HCT116 (cell line): ENCODE measurements around the gene TTLL7. TPM values are rescaled to one million over a fixed set of nuclear protein-coding genes. Genes with fewer than 3 reads are reported as not detected.
A peak's percentile ranks its signal among the peaks of the same experiment; 100 is the strongest.

Experiments
- ATAC-seq: fragments of 200-7000 bp; cut with Tn5 transposase; 2 replicates; pipeline ENCODE4 v1.9.1; 2020; ENCODE audit warnings: mild to moderate bottlenecking, moderate library complexity
- BruUV-seq: library from RNA; stranded (reverse); fragments of 400-500 nt; replicated peaks from 2 replicates; lab custom pipeline; 2021; lab: Mats Ljungman, UMichigan
- CTCF ChIA-PET: fragments of 300-600 bp; sonication (Branson Sonifier 250); formaldehyde crosslinking; loops from one replicate; lab custom pipeline; 2021; ENCODE audit warnings: antibody characterized with exemption; lab: Charles Lee
- POLR2A ChIA-PET: fragments of 300-600, 350-600 bp; sonication (Branson Sonifier 250); formaldehyde crosslinking; loops from one replicate; lab custom pipeline; 2021; ENCODE audit warnings: antibody characterized with exemption; lab: Charles Lee
- RAD21 ChIA-PET, 2 experiments: fragments of 300-600 bp; sonication (Branson Sonifier 250); formaldehyde crosslinking; loops; one replicate each; lab custom pipeline; 2023; ENCODE audit warnings: low total read pairs in 2 of 2; ENCODE audit not compliant: uncharacterized antibody in 2 of 2, unreplicated experiment in 2 of 2, low non-redundant PET in 1 of 2; lab: Charles Lee
- DNase-seq: peaks from one replicate; pipeline ENCODE4 v3.0.0-alpha.2; 2010; ENCODE audit warnings: low read depth, low spot score
- H2AFZ ChIP-seq: fragments of 200-600 bp; shearing (Covaris generic), sonication (generic); 2 replicates; pipeline ENCODE4 v1.6.1; 2017; ENCODE audit warnings: low read depth, mixed run types, mixed read lengths, antibody characterized with exemption, low read length; ENCODE audit not compliant: poor library complexity, severe bottlenecking
- H3K27ac ChIP-seq: 2 replicates; pipeline ENCODE4 v1.5.1; 2012; ENCODE audit warnings: low read depth, low read length
- H3K27me3 ChIP-seq: fragments of 200-600 bp; sonication (generic); 2 replicates; pipeline ENCODE4 v1.6.1; 2016; ENCODE audit warnings: mixed run types, low read length, mixed read lengths; ENCODE audit not compliant: insufficient read depth
- H3K36me3 ChIP-seq, 2 experiments: fragments of 200-500 bp in 1 of 2; fragments of 200-600 bp in 1 of 2; sonication (Bioruptor generic) in 1 of 2; sonication (generic) in 1 of 2; 2 replicates each; pipeline versions ENCODE4 v1.5.1 to v1.6.1; 2014 to 2016; ENCODE audit warnings: low read length in 2 of 2, inconsistent platforms in 1 of 2, mixed read lengths in 1 of 2, mixed run types in 1 of 2; ENCODE audit not compliant: insufficient read depth in 2 of 2, control insufficient read depth in 1 of 2
- H3K4me1 ChIP-seq, 2 experiments: fragments of 200-600 bp in 1 of 2; sonication (generic) in 1 of 2; 2 replicates each; pipeline versions ENCODE4 v1.5.1 to v1.6.1; 2012 to 2017; ENCODE audit warnings: low read length in 2 of 2, inconsistent platforms in 1 of 2, mild to moderate bottlenecking in 1 of 2, mixed read lengths in 1 of 2, mixed run types in 1 of 2, moderate library complexity in 1 of 2; ENCODE audit not compliant: insufficient read depth in 2 of 2, control insufficient read depth in 1 of 2
- H3K4me2 ChIP-seq: fragments of 200-600 bp; sonication (generic); 2 replicates; pipeline ENCODE4 v1.6.1; 2017; ENCODE audit warnings: mixed run types, low read length, mixed read lengths
- H3K4me3 ChIP-seq, 2 experiments: fragments of 200-600 bp in 1 of 2; sonication (generic) in 1 of 2; replicated peaks in 1 of 2; 2 replicates each; pipeline ENCODE4 v1.5.1; 2011 to 2016; ENCODE audit warnings: low read length in 2 of 2, control low read depth in 1 of 2, low read depth in 1 of 2, mild to moderate bottlenecking in 1 of 2, mixed read lengths in 1 of 2, mixed run types in 1 of 2
- H3K79me2 ChIP-seq: fragments of 200-600 bp; sonication (generic); 2 replicates; pipeline ENCODE4 v1.6.1; 2017; ENCODE audit warnings: mild to moderate bottlenecking, mixed run types, low read length, moderate library complexity, mixed read lengths; ENCODE audit not compliant: insufficient read depth
- H3K9ac ChIP-seq: fragments of 200-600 bp; sonication (generic); 2 replicates; pipeline ENCODE4 v1.6.1; 2016; ENCODE audit warnings: low read length, mixed read lengths
- H3K9me2 ChIP-seq: fragments of 200-600 bp; sonication (generic), shearing (Covaris generic); 2 replicates; pipeline ENCODE4 v1.6.1; 2017; ENCODE audit warnings: mixed run types, mild to moderate bottlenecking, moderate library complexity; ENCODE audit not compliant: insufficient read depth
- H3K9me3 ChIP-seq, 2 experiments: fragments of 200-500 bp in 1 of 2; fragments of 200-600 bp in 1 of 2; sonication (Bioruptor generic) in 1 of 2; sonication (generic) in 1 of 2; 2 replicates each; pipeline ENCODE4 v1.6.1; 2014 to 2017; ENCODE audit warnings: low read length in 2 of 2, mixed read lengths in 2 of 2, inconsistent platforms in 1 of 2, low read depth in 1 of 2, mild to moderate bottlenecking in 1 of 2, mixed run types in 1 of 2, moderate library complexity in 1 of 2; ENCODE audit not compliant: control insufficient read depth in 1 of 2, insufficient read depth in 1 of 2
- H4K20me1 ChIP-seq: fragments of 200-600 bp; sonication (generic), shearing (Covaris generic); 2 replicates; pipeline ENCODE4 v1.6.1; 2017; ENCODE audit warnings: mixed run types, mild to moderate bottlenecking, moderate library complexity; ENCODE audit not compliant: insufficient read depth
- ATF3 ChIP-seq: IDR thresholded peaks from 2 replicates; pipeline ENCODE4 v1.6.1; 2012
- CTCF ChIP-seq, 3 experiments: fragments of 200-600 bp in 1 of 3; sonication (generic) in 1 of 3; IDR thresholded peaks in 2 of 3; conservative IDR thresholded peaks in 1 of 3; 2 replicates each; pipeline ENCODE4 v1.5.1; 2012 to 2017; ENCODE audit warnings: low read depth in 2 of 3, low read length in 2 of 3, antibody characterized with exemption in 1 of 3, borderline replicate concordance in 1 of 3, control low read depth in 1 of 3, mild to moderate bottlenecking in 1 of 3, mixed read lengths in 1 of 3, mixed run types in 1 of 3, moderate library complexity in 1 of 3; ENCODE audit not compliant: insufficient read depth in 1 of 3
- EGR1 ChIP-seq: IDR thresholded peaks from 2 replicates; pipeline ENCODE4 v1.6.1; 2012; ENCODE audit warnings: low read depth
- EZH2 ChIP-seq: fragments of 200-600 bp; sonication (generic); IDR thresholded peaks from 2 replicates; pipeline ENCODE4 v1.6.1; 2017; ENCODE audit warnings: antibody characterized with exemption, mixed run types
- JUND ChIP-seq: IDR thresholded peaks from 2 replicates; pipeline ENCODE4 v1.6.1; 2012
- RAD21 ChIP-seq: IDR thresholded peaks from 2 replicates; pipeline ENCODE4 v1.6.1; 2012; ENCODE audit warnings: low read depth, mild to moderate bottlenecking
- SIN3A ChIP-seq: IDR thresholded peaks from 2 replicates; pipeline ENCODE4 v1.6.1; 2012; ENCODE audit warnings: low read depth
- SP1 ChIP-seq: IDR thresholded peaks from 2 replicates; pipeline ENCODE4 v1.6.1; 2012; ENCODE audit warnings: low read depth
- ZNF274 ChIP-seq: fragments of 200-500 bp; sonication (Bioruptor generic); IDR thresholded peaks from 2 replicates; pipeline ENCODE4 v1.6.1; 2014; ENCODE audit warnings: mild to moderate bottlenecking, low read depth, low read length, inconsistent platforms
- intact Hi-C: fragments of 100-400 bp; cut with micrococcal nuclease; formaldehyde crosslinking; loops from 2 replicates; pipeline ENCODE4 v1.10.0; 2022
- total RNA-seq: library from RNA; stranded (reverse); gene quantifications from one replicate; pipeline ENCODE4 v1.2.1, GENCODE V29; 2021; ENCODE audit not compliant: unreplicated experiment
- TF ChIP-seq, protein P1 (sequence below): IDR thresholded peaks from 2 replicates; pipeline ENCODE4 v1.6.1; 2011; ENCODE audit warnings: mild to moderate bottlenecking, low read length, moderate library complexity; ENCODE audit not compliant: insufficient replicate concordance; ENCODE audit errors: extremely low read depth
- TF ChIP-seq, protein P2 (sequence below): IDR thresholded peaks from 2 replicates; pipeline ENCODE4 v1.6.1; 2012; ENCODE audit warnings: low read depth

The TTLL7 gene
- total RNA-seq, 1 experiment from 2014 or later: 21.2 TPM

- TF ChIP-seq RAD21: peak; percentile 53; the same call in 1 of the 2 replicates
- no peak for TF ChIP-seq SIN3A
- TF ChIP-seq, protein P1, sequence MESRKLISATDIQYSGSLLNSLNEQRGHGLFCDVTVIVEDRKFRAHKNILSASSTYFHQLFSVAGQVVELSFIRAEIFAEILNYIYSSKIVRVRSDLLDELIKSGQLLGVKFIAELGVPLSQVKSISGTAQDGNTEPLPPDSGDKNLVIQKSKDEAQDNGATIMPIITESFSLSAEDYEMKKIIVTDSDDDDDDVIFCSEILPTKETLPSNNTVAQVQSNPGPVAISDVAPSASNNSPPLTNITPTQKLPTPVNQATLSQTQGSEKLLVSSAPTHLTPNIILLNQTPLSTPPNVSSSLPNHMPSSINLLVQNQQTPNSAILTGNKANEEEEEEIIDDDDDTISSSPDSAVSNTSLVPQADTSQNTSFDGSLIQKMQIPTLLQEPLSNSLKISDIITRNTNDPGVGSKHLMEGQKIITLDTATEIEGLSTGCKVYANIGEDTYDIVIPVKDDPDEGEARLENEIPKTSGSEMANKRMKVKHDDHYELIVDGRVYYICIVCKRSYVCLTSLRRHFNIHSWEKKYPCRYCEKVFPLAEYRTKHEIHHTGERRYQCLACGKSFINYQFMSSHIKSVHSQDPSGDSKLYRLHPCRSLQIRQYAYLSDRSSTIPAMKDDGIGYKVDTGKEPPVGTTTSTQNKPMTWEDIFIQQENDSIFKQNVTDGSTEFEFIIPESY: no peak
- TF ChIP-seq JUND: no peak
- TF ChIP-seq EZH2: no peak
- no peak for TF ChIP-seq ZNF274
- no peak for TF ChIP-seq EGR1
- peak in 2 of 3 experiments; percentile 65 to 75; a peak in 4 of 6 replicates for TF ChIP-seq CTCF (IDR thresholded peaks at IDR 0.05 in 2 of 3, conservative IDR thresholded peaks at IDR 0.05 in 1 of 3; ENCODE audit: borderline replicate concordance in 1 of 3, insufficient read depth in 1 of 3, low read depth in 2 of 3, low read length in 2 of 3)
- TF ChIP-seq, protein P2, sequence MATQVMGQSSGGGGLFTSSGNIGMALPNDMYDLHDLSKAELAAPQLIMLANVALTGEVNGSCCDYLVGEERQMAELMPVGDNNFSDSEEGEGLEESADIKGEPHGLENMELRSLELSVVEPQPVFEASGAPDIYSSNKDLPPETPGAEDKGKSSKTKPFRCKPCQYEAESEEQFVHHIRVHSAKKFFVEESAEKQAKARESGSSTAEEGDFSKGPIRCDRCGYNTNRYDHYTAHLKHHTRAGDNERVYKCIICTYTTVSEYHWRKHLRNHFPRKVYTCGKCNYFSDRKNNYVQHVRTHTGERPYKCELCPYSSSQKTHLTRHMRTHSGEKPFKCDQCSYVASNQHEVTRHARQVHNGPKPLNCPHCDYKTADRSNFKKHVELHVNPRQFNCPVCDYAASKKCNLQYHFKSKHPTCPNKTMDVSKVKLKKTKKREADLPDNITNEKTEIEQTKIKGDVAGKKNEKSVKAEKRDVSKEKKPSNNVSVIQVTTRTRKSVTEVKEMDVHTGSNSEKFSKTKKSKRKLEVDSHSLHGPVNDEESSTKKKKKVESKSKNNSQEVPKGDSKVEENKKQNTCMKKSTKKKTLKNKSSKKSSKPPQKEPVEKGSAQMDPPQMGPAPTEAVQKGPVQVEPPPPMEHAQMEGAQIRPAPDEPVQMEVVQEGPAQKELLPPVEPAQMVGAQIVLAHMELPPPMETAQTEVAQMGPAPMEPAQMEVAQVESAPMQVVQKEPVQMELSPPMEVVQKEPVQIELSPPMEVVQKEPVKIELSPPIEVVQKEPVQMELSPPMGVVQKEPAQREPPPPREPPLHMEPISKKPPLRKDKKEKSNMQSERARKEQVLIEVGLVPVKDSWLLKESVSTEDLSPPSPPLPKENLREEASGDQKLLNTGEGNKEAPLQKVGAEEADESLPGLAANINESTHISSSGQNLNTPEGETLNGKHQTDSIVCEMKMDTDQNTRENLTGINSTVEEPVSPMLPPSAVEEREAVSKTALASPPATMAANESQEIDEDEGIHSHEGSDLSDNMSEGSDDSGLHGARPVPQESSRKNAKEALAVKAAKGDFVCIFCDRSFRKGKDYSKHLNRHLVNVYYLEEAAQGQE: no peak
- no peak for TF ChIP-seq ATF3
- no peak for TF ChIP-seq SP1
- no peaks in the 10 kb centered on the region for H3K36me3 ChIP-seq
- CTCF ChIA-PET: no interaction called here
- H3K9ac ChIP-seq: no peak overlapping the region
- no peak overlapping the region for H3K4me2 ChIP-seq
- no peaks in the 10 kb centered on the region for H3K79me2 ChIP-seq
- no peaks in the 10 kb centered on the region for H3K27me3 ChIP-seq
- no peaks in the 10 kb centered on the region for H3K9me2 ChIP-seq
- RAD21 ChIA-PET: no interaction called here
- ATAC-seq (peak; percentile 100), DNase-seq (peak; percentile 31)
- no peak overlapping the region for H3K27ac ChIP-seq
- POLR2A ChIA-PET: no interaction called here
- no peak overlapping the region for H3K4me3 ChIP-seq
- no peaks in the 10 kb centered on the region for H3K9me3 ChIP-seq
- H2AFZ ChIP-seq: peak overlapping the region; percentile 47
- intact Hi-C loops: no loop called here
- BruUV-seq: no TSS peak
- H3K4me1 ChIP-seq: no peaks in the 10 kb centered on the region
- no peaks in the 10 kb centered on the region for H4K20me1 ChIP-seq
Measured at GRCh38 chr1:83860490-83861221, 138.3 kb downstream of the TTLL7 start.
